ENCODE data around the gene CCDC24.

The CCDC24 gene

GRCh38 chr1:44037154-44037553 is 45.8 kb downstream of the CCDC24 start:
- TF ChIP-seq CTCF (conservative IDR thresholded peaks at IDR 0.05; ENCODE audit: low read length) = no peak
- no peak overlapping the region for H3K4me2 ChIP-seq (ENCODE audit: low read depth, low read length, poor library complexity, severe bottlenecking)
- no peaks in the 10 kb centered on the region for H3K9me2 ChIP-seq (replicated peaks; ENCODE audit: low read depth, low read length)
- H3K27me3 ChIP-seq (ENCODE audit: insufficient read depth, low read length, poor library complexity, severe bottlenecking) = no peaks in the 10 kb centered on the region
- no peaks in the 10 kb centered on the region for H3F3A ChIP-seq (ENCODE audit: low read depth)
- H3K9ac ChIP-seq (ENCODE audit: low read depth, low read length, poor library complexity, severe bottlenecking) = no peak overlapping the region
- no peaks in the 10 kb centered on the region for H3K79me2 ChIP-seq (ENCODE audit: insufficient read depth, low read length)
- H3K4me1 ChIP-seq (ENCODE audit: insufficient read depth, low read length, poor library complexity, severe bottlenecking) = no peaks in the 10 kb centered on the region
- no peak overlapping the region for H3K4me3 ChIP-seq (ENCODE audit: low read length, poor library complexity, severe bottlenecking)
- H2AFZ ChIP-seq (ENCODE audit: low read length) = no peak overlapping the region
- no peaks in the 10 kb centered on the region for H4K20me1 ChIP-seq (ENCODE audit: insufficient read depth, low read length, poor library complexity, severe bottlenecking)
- H3K9me3 ChIP-seq (ENCODE audit: insufficient read depth, low read depth, low read length) = no peaks in the 10 kb centered on the region
- no peaks in the 10 kb centered on the region for H3K36me3 ChIP-seq (ENCODE audit: insufficient read depth, low read length)

- no peak for TF ChIP-seq CTCF (conservative IDR thresholded peaks at IDR 0.05; ENCODE audit: low read length)
- TF ChIP-seq EZH2phosphoT487 (IDR thresholded peaks at IDR 0.05; ENCODE audit: borderline replicate concordance) = no peak
- H3K4me3 ChIP-seq (ENCODE audit: low read length, poor library complexity, severe bottlenecking) = no peak overlapping the region
- no peaks in the 10 kb centered on the region for H3F3A ChIP-seq (ENCODE audit: low read depth)
- no peak overlapping the region for H3K4me2 ChIP-seq (ENCODE audit: low read depth, low read length, poor library complexity, severe bottlenecking)
- no peak overlapping the region for H2AFZ ChIP-seq (ENCODE audit: low read length)
- no peaks in the 10 kb centered on the region for H3K79me2 ChIP-seq (ENCODE audit: insufficient read depth, low read length)
- no peak overlapping the region for H3K9ac ChIP-seq (ENCODE audit: low read depth, low read length, poor library complexity, severe bottlenecking)
- H3K9me3 ChIP-seq (ENCODE audit: insufficient read depth, low read depth, low read length) = no peaks in the 10 kb centered on the region
- H3K27me3 ChIP-seq (ENCODE audit: insufficient read depth, low read length, poor library complexity, severe bottlenecking) = no peaks in the 10 kb centered on the region
- H3K4me1 ChIP-seq (ENCODE audit: insufficient read depth, low read length, poor library complexity, severe bottlenecking) = no peaks in the 10 kb centered on the region
- no peaks in the 10 kb centered on the region for H4K20me1 ChIP-seq (ENCODE audit: insufficient read depth, low read length, poor library complexity, severe bottlenecking)
- H3K36me3 ChIP-seq (ENCODE audit: insufficient read depth, low read length) = no peaks in the 10 kb centered on the region
- H3K9me2 ChIP-seq (replicated peaks; ENCODE audit: low read depth, low read length) = no peaks in the 10 kb centered on the region
Measured at GRCh38 chr1:44038876-44039657, 47.7 kb downstream of the CCDC24 start.

GRCh38 chr1:44040418-44040817 is 49.0 kb downstream of the CCDC24 start:
- no peak overlapping the region for H3K4me3 ChIP-seq (ENCODE audit: low read length, poor library complexity, severe bottlenecking)
- no peak overlapping the region for H3K9ac ChIP-seq (ENCODE audit: low read depth, low read length, poor library complexity, severe bottlenecking)
- no peaks in the 10 kb centered on the region for H3F3A ChIP-seq (ENCODE audit: low read depth)
- no peaks in the 10 kb centered on the region for H3K9me3 ChIP-seq (ENCODE audit: insufficient read depth, low read depth, low read length)
- H3K79me2 ChIP-seq (ENCODE audit: insufficient read depth, low read length) = no peaks in the 10 kb centered on the region
- no peaks in the 10 kb centered on the region for H3K9me2 ChIP-seq (replicated peaks; ENCODE audit: low read depth, low read length)
- H3K4me1 ChIP-seq (ENCODE audit: insufficient read depth, low read length, poor library complexity, severe bottlenecking) = no peaks in the 10 kb centered on the region
- no peak overlapping the region for H3K4me2 ChIP-seq (ENCODE audit: low read depth, low read length, poor library complexity, severe bottlenecking)
- no peak for TF ChIP-seq CTCF (conservative IDR thresholded peaks at IDR 0.05; ENCODE audit: low read length)
- TF ChIP-seq EZH2phosphoT487 (IDR thresholded peaks at IDR 0.05; ENCODE audit: borderline replicate concordance) = no peak
- no peaks in the 10 kb centered on the region for H3K27me3 ChIP-seq (ENCODE audit: insufficient read depth, low read length, poor library complexity, severe bottlenecking)
- no peak overlapping the region for H2AFZ ChIP-seq (ENCODE audit: low read length)
- no peaks in the 10 kb centered on the region for H4K20me1 ChIP-seq (ENCODE audit: insufficient read depth, low read length, poor library complexity, severe bottlenecking)
- H3K36me3 ChIP-seq (ENCODE audit: insufficient read depth, low read length) = no peaks in the 10 kb centered on the region

Measured in Loucy (cell line).